HG03066 (cell line): ENCODE results near the gene RAI2.

Source experiments
- ATAC-seq: cut with Tn5 transposase; IDR thresholded peaks from one replicate; pipeline ENCODE4 v1.9.1; 2021; ENCODE audit warnings: low read depth; ENCODE audit not compliant: unreplicated experiment

RAI2 gene

GRCh38 chrX:17860811-17861488 is at the start of gene RAI2:
TSS of gene RAI2 (minus strand) at chrX:17861298. CDS start at chrX:17802010, 59,288 bp downstream.
- ATAC-seq = no peak

GRCh38 chrX:17888421-17888820 is 27.3 kb upstream of the RAI2 start:
- no peak for ATAC-seq

- ATAC-seq = no peak
Observed at GRCh38 chrX:17882680-17883079, 21.6 kb upstream of the RAI2 start.

GRCh38 chrX:17878028-17878670 is 17.1 kb upstream of the RAI2 start:
- ATAC-seq = no peak

- ATAC-seq = no peak
Observed at GRCh38 chrX:17876135-17876534, 15.0 kb upstream of the RAI2 start.

GRCh38 chrX:17869580-17869979 is 8.5 kb upstream of the RAI2 start:
- ATAC-seq = no peak

GRCh38 chrX:17861489-17862011 is 452 bp upstream of the RAI2 start:
- ATAC-seq = no peak

- ATAC-seq = no peak
Observed at GRCh38 chrX:17860179-17860780, 818 bp downstream of the RAI2 start.

GRCh38 chrX:17859609-17860178 is 1.4 kb downstream of the RAI2 start:
- ATAC-seq = no peak

- ATAC-seq = no peak
Observed at GRCh38 chrX:17854531-17854930, 6.6 kb downstream of the RAI2 start.

GRCh38 chrX:17854069-17854468 is 7.0 kb downstream of the RAI2 start:
- no peak for ATAC-seq

- no peak for ATAC-seq
Observed at GRCh38 chrX:17851874-17852273, 9.2 kb downstream of the RAI2 start.

- no peak for ATAC-seq
Observed at GRCh38 chrX:17848545-17849265, 12.4 kb downstream of the RAI2 start.

- no peak for ATAC-seq
Observed at GRCh38 chrX:17846045-17846444, 15.1 kb downstream of the RAI2 start.

GRCh38 chrX:17844236-17844635 is 16.9 kb downstream of the RAI2 start:
- no peak for ATAC-seq

- ATAC-seq = no peak
Observed at GRCh38 chrX:17842769-17843525, 18.2 kb downstream of the RAI2 start.

- no peak for ATAC-seq
Observed at GRCh38 chrX:17839269-17839668, 21.8 kb downstream of the RAI2 start.

GRCh38 chrX:17836830-17837229 is 24.3 kb downstream of the RAI2 start:
- ATAC-seq = no peak

- ATAC-seq = no peak
Observed at GRCh38 chrX:17833954-17834353, 27.1 kb downstream of the RAI2 start.

GRCh38 chrX:17831255-17831654 is 29.8 kb downstream of the RAI2 start:
- no peak for ATAC-seq
